ENCODE results near the gene EGF.
"Not testable (repeated sequence)": the region's sequence is repeated elsewhere in the genome, so short reads cannot be mapped to it uniquely, and the experiment has no call there.

Gene EGF

GRCh38 chr4:109946120-109946519, 33.4 kb downstream of the EGF start:
- H3K4me3 ChIP-seq (ENCODE audit: severe bottlenecking), result no peak overlapping the region
- no peaks in the 10 kb centered on the region for H3K9me3 ChIP-seq (ENCODE audit: severe bottlenecking)
- no peaks in the 10 kb centered on the region for H3K36me3 ChIP-seq (ENCODE audit: low read depth)
- no peak for ATAC-seq (ENCODE audit: low read depth)
- no peak for DNase-seq (ENCODE audit: low spot score)
- H3K27me3 ChIP-seq (ENCODE audit: insufficient read depth, poor library complexity, severe bottlenecking), result no peaks in the 10 kb centered on the region
- no peak overlapping the region for H3K27ac ChIP-seq (ENCODE audit: poor library complexity, severe bottlenecking)
- no peak for TF ChIP-seq CTCF (IDR thresholded peaks at IDR 0.05; ENCODE audit: poor library complexity, severe bottlenecking)
- peaks cover 5% of the 10 kb centered on the region for H3K4me1 ChIP-seq (ENCODE audit: insufficient read depth, poor library complexity, severe bottlenecking)

DNA sequence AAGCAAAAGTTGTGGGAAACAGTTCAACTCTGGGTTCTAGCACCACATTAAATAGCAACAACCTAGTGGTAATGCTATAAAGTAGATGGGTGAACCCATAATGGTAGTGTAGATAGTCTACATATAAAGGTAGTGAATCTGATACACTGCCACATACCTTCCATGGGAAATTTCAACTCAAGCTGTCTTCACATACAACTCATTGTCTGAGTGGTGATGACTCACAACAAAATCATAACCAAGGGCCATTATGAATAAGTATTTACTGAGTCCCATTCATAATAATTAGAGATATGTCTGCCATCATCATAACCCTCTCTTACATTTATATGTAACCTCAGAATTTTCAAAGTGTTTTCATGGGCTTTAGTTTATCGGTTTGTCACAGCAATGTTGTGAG, 34.8 kb downstream of the EGF start:
- Histone ChIP-seq H3K36me3 (ENCODE audit: low read depth) (no peaks in the 10 kb centered on the region), H3K9me3 (ENCODE audit: severe bottlenecking) (no peaks in the 10 kb centered on the region), H3K27me3 (ENCODE audit: insufficient read depth, poor library complexity, severe bottlenecking) (no peaks in the 10 kb centered on the region), H3K4me3 (ENCODE audit: severe bottlenecking) (no peak overlapping the region), H3K27ac (ENCODE audit: poor library complexity, severe bottlenecking) (peak overlapping the region; percentile 15), H3K4me1 (ENCODE audit: insufficient read depth, poor library complexity, severe bottlenecking) (peaks cover 5% of the 10 kb centered on the region)
- DNase-seq (ENCODE audit: low spot score) (no peak), ATAC-seq (ENCODE audit: low read depth) (peak; percentile 96)
- TF ChIP-seq CTCF (IDR thresholded peaks at IDR 0.05; ENCODE audit: poor library complexity, severe bottlenecking), result no peak

DNA sequence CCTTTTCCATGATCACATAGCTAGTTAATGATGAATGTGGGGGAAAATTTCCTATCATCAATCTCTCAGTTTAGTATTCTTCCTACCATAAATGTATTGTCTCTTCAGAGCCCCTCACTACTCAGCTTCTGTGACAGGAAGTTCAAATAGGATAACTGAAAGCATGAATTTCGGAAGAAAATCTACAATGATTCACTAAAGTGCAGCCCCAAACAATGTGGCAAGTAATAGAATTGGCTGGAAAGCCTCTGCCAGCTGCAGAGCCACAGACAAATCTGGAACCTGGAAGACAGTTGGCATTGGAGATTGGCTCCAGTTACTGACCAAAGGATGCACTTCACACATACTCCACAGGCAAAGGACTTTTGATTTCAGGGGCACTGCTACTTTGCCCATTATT, 35.2 kb downstream of the EGF start:
- ATAC-seq (ENCODE audit: low read depth) (no peak), DNase-seq (ENCODE audit: low spot score) (no peak)
- no peaks in the 10 kb centered on the region for H3K9me3 ChIP-seq (ENCODE audit: severe bottlenecking)
- no peaks in the 10 kb centered on the region for H3K27me3 ChIP-seq (ENCODE audit: insufficient read depth, poor library complexity, severe bottlenecking)
- H3K4me3 ChIP-seq (ENCODE audit: severe bottlenecking), result no peak overlapping the region
- peaks cover 5% of the 10 kb centered on the region for H3K4me1 ChIP-seq (ENCODE audit: insufficient read depth, poor library complexity, severe bottlenecking)
- TF ChIP-seq CTCF (IDR thresholded peaks at IDR 0.05; ENCODE audit: poor library complexity, severe bottlenecking), result no peak
- peak overlapping the region; percentile 15 for H3K27ac ChIP-seq (ENCODE audit: poor library complexity, severe bottlenecking)
- H3K36me3 ChIP-seq (ENCODE audit: low read depth), result no peaks in the 10 kb centered on the region

GRCh38 chr4:109949099-109949718, 36.5 kb downstream of the EGF start:
- H3K27me3 ChIP-seq (ENCODE audit: insufficient read depth, poor library complexity, severe bottlenecking); ATAC-seq (ENCODE audit: low read depth); DNase-seq (ENCODE audit: low spot score): not testable (repeated sequence)

GRCh38 chr4:109952612-109953011, 39.9 kb downstream of the EGF start:
- no peaks in the 10 kb centered on the region for H3K9me3 ChIP-seq (ENCODE audit: severe bottlenecking)
- H3K27me3 ChIP-seq (ENCODE audit: insufficient read depth, poor library complexity, severe bottlenecking), result no peaks in the 10 kb centered on the region
- no peak overlapping the region for H3K4me3 ChIP-seq (ENCODE audit: severe bottlenecking)
- TF ChIP-seq CTCF (IDR thresholded peaks at IDR 0.05; ENCODE audit: poor library complexity, severe bottlenecking), result no peak
- no peak overlapping the region for H3K27ac ChIP-seq (ENCODE audit: poor library complexity, severe bottlenecking)
- H3K36me3 ChIP-seq (ENCODE audit: low read depth), result no peaks in the 10 kb centered on the region
- H3K4me1 ChIP-seq (ENCODE audit: insufficient read depth, poor library complexity, severe bottlenecking), result peaks cover 5% of the 10 kb centered on the region
- ATAC-seq (ENCODE audit: low read depth) (no peak), DNase-seq (ENCODE audit: low spot score) (no peak)

More at GRCh38 chr4:109949099-109949718, 36.5 kb downstream of the EGF start:
- not testable (repeated sequence) for H3K27ac ChIP-seq (ENCODE audit: poor library complexity, severe bottlenecking); H3K4me1 ChIP-seq (ENCODE audit: insufficient read depth, poor library complexity, severe bottlenecking); H3K4me3 ChIP-seq (ENCODE audit: severe bottlenecking); H3K36me3 ChIP-seq (ENCODE audit: low read depth); H3K9me3 ChIP-seq (ENCODE audit: severe bottlenecking)
